Putamen (tissue), 1 donor: ENCODE results near the gene TSEN54.

ENCODE experiments used
- DNase-seq: peaks from one replicate; pipeline ENCODE4 v3.0.0-alpha.2; 2016; ENCODE audit warnings: low spot score

Gene TSEN54

GRCh38 chr17:75504347-75505151 is 11.8 kb upstream of the TSEN54 start:
- DNase-seq, result no peak

- DNase-seq, result no peak
These were observed 11.2 kb upstream of the TSEN54 start for GRCh38 chr17:75505152-75505409.

- no peak for DNase-seq
These were observed 10.7 kb upstream of the TSEN54 start for GRCh38 chr17:75505640-75506039.

- DNase-seq, result no peak
These were observed 10.2 kb upstream of the TSEN54 start for GRCh38 chr17:75506134-75506533.

GRCh38 chr17:75506888-75507287 is 9.4 kb upstream of the TSEN54 start:
- DNase-seq, result no peak

GRCh38 chr17:75507733-75508719 is 8.3 kb upstream of the TSEN54 start:
- DNase-seq, result peak; percentile 91

GRCh38 chr17:75508931-75509361 is 7.4 kb upstream of the TSEN54 start:
- DNase-seq, result no peak

- DNase-seq, result no peak
These were observed 6.6 kb upstream of the TSEN54 start for GRCh38 chr17:75509528-75510258.

- no peak for DNase-seq
These were observed 5.1 kb upstream of the TSEN54 start for GRCh38 chr17:75511270-75511609.

GRCh38 chr17:75511610-75512575 is 4.4 kb upstream of the TSEN54 start:
- DNase-seq, result no peak

GRCh38 chr17:75512926-75513640 is 3.2 kb upstream of the TSEN54 start:
- DNase-seq, result no peak

- no peak for DNase-seq
These were observed 2.7 kb upstream of the TSEN54 start for GRCh38 chr17:75513641-75514000.

- no peak for DNase-seq
These were observed 1.9 kb upstream of the TSEN54 start for GRCh38 chr17:75514299-75514918.

- no peak for DNase-seq
These were observed 1.3 kb upstream of the TSEN54 start for GRCh38 chr17:75514919-75515495.

GRCh38 chr17:75515496-75516254 is 653 bp upstream of the TSEN54 start, which contains the start of gene CASKIN2:
Gene CASKIN2 (minus strand): TSS chr17:75515537. CDS start chr17:75513804, 1,733 bp downstream.
- peak; percentile 96 for DNase-seq

- no peak for DNase-seq
These were observed 430 bp downstream of the TSEN54 start for GRCh38 chr17:75516619-75517296.

- DNase-seq, result no peak
These were observed 1.1 kb downstream of the TSEN54 start for GRCh38 chr17:75517297-75517865.

GRCh38 chr17:75518201-75518600 is 1.9 kb downstream of the TSEN54 start:
- DNase-seq, result no peak
